Stimulated activated CD4-positive, alpha-beta T cell treated with anti-CD3 and anti-CD28 coated beads, Interleukin-1b, Interleukin-23, amount 100 ng/mL, for 4 hours (primary cell): ENCODE data around the gene KISS1R.

ENCODE experiments used
- DNase-seq, 2 donors: peaks; one replicate each; pipeline ENCODE4 v3.0.0-alpha.2; 2020; ENCODE audit warnings: low read depth in 2 of 2

Gene KISS1R

DNA sequence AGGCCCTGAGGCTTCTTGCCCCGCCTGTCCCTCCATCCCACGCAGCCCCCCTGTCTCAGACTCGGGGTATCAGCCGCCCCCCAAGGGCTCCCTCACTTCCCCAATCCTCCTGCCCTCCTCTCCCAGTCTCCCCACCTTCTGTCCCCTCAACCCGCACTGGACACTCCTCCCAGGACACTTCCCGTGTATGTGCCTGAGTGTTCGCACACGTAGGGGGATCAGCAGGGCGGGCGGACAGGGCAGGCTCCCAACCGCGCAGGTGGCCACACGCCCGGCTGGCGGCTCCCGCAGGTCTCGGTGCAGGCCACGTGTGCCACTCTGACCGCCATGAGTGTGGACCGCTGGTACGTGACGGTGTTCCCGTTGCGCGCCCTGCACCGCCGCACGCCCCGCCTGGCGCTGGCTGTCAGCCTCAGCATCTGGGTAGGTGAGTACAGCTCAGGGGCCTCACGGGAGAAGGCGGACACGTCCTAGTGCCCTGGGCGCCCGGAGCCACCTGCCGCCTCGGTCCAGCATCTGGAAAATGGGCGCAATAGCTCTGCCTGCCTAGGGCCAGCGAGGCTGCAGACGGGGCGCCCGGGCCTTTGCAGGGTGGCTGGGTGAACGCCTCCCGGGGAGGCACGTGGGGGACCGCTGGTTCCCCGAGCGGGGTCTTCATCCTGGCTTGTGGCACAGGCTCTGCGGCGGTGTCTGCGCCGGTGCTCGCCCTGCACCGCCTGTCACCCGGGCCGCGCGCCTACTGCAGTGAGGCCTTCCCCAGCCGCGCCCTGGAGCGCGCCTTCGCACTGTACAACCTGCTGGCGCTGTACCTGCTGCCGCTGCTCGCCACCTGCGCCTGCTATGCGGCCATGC is 2.3 kb downstream of the KISS1R start:
- peak in 1 of 2 donors; percentile 39 for DNase-seq

DNA sequence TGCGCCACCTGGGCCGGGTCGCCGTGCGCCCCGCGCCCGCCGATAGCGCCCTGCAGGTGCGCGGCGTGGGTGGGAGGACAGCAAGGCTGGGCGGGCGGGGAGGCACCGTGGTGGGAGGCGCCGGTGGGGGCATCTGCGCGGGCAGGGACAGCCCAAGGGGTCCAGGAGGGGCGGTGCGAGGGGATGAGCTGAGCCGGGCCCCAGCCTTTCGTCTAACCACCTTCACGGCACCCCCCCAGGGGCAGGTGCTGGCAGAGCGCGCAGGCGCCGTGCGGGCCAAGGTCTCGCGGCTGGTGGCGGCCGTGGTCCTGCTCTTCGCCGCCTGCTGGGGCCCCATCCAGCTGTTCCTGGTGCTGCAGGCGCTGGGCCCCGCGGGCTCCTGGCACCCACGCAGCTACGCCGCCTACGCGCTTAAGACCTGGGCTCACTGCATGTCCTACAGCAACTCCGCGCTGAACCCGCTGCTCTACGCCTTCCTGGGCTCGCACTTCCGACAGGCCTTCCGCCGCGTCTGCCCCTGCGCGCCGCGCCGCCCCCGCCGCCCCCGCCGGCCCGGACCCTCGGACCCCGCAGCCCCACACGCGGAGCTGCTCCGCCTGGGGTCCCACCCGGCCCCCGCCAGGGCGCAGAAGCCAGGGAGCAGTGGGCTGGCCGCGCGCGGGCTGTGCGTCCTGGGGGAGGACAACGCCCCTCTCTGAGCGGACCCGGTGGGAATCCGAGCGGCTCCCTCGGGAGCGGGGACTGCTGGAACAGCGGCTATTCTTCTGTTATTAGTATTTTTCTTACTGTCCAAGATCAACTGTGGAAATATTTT is 3.1 kb downstream of the KISS1R start:
- peak in 1 of 2 donors; percentile 64 for DNase-seq

DNA sequence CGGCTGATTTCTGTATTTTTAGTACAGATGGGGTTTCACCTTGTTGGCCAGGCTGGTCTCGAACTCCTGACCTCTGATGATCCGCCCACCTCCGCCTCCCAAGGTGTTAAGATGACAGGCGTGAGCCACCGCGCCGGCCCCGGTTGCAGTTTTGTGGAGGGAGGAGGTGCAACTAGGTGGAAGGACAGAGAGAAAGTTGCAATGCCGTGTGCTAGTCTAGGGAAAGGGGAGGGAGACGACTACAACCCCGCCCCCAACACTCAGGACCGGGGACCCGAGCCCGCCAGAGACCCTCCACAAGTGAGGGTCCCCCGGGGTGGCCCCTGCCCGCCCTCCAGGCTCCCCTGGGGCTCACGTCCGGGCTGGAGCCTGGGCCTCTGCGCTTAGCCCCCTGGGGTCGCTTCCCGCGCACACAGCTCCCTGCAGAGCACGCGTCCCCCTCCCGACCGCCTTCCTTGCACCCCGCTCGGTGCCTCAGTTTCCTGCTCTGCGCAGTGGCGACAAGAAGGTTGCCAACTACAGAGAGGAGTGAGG is 7.5 kb downstream of the KISS1R start:
- no peak for DNase-seq

DNA sequence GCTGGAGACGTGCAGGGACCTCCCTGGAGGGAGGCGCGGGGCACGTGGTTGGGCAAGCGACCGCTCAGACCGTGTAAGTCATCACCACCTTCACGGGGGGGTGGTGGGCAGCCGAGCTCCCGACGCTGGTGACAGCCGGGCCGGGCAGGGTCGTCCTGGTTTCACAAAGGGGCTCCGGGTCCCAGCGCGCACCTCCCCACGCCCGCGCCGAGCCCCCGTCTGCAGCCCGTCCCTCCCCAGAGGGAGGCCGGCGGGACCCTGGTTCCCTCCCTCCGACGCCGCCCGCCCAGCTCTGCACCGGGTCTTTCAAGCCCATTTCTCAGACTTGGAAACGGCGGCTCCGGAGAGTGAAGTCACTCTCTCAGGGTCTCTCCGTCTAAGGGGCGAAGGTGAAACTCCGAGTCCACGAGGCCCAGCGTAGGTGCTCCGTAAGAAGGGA is 8.0 kb downstream of the KISS1R start:
- no peak for DNase-seq

GRCh38 chr19:925526-926322 is 8.6 kb downstream of the KISS1R start, which contains the start of gene ARID3A:
ARID3A (plus strand) TSS chr19:926035; CDS start chr19:929529, 3,494 bp downstream.
- DNase-seq = peak; percentile 62 to 70

DNA sequence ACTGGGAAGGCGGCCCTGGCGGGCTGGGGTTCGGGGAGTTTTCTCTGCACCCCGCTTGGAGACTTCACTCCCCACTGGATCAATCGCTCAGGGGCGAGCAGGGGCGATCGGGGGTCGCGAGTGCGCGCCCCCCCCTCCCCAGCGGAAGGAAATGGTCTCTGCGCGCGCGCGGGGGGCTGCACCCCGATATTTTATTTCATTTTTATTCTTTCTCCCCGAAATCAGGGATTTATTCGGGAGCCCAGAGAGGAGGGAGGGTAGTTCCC is 9.1 kb downstream of the KISS1R start:
- no peak for DNase-seq

DNA sequence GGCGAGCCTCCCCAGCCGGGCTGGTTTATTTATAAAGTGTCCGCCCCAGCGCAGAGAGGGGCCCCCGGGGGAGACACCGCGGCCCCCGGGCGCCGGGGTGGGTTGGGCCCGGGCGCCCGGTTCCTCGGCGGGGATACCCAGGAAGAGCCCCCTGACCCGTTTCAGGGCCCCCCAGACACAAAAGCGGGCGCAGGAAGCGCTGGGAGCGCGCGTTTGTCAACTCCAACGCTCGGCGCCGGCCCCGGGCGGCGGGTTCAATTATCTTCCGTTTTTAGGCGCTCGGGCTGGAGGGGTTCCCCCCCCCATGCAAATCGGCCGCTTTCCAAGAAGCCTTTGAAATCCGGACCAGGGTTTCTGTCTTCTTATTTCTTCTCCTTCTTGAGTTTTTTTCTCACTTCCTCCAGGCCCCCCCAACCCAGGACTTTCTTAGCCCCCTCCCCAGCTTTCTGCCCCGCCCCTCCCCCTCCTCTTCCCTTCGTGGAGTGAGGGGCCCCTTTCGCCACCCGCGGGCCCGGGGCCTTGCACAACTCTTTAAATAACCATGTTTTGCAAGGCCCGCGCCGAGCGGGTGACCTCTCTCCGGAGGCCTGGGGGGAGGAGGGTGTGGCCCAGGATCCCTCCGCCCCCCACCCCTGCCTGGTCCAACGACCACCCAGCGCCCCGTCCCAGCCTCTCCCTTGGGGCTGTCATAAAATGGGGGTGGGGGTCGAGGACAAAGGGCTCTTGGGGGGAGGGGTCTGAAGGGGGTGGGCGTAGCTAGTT is 9.6 kb downstream of the KISS1R start:
- peak in 1 of 2 donors; percentile 31 for DNase-seq

DNA sequence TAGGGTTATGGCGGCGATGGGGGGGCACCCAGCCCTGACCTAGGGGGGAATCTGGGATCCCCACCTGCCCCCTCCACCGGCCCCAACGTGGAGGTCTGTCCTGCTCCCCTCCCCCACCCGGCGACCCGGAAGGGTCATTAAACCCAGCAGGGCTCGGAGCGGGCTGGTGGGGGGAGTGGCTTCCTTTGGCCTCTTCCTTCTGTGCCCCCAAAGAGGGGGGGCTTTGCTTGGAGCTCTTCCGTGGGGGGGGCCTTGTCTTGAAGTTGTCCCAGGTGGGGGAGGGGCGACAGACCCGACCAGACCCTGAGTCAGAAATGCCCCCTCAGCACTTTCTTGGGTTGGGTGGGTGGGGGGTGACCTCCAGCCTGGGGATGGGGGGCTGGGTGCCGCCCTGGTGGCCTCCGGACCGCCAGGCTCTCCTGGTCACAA is 10.2 kb downstream of the KISS1R start:
- no peak for DNase-seq

DNA sequence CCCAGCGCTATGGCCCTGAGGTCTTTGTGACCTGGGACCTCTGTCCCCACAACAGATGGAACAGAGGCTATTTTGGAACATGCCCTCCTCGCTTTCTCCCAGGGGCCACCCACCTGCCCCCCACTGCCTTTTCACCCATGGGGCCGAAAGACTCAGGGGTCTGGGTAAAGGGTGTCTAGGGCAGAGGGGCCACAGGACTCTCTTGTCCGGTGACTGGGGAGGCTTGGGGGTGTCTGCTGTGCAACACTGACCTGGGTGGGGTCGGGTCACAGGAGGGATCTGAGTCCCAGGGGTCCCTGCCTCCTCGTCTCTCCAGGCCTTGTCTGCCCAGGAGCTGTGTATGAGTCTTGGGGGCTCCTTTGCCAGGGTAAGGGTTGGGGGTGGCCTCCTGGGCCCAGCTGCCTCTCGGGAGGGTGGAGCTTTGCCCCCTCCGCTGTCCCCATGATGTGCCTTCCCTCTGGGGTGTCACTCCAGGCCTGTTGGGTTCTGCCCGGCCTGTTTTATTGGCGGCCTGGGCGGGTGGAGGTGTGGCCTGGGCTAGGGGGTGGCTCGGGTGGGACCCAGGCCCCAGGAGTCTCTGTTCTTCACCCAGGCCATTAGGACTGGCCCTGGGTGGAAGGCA is 10.8 kb downstream of the KISS1R start:
- no peak for DNase-seq

- no peak for DNase-seq
These were observed 11.5 kb downstream of the KISS1R start for GRCh38 chr19:928471-929202.

GRCh38 chr19:929203-929890 is 12.2 kb downstream of the KISS1R start:
- DNase-seq = no peak

DNA sequence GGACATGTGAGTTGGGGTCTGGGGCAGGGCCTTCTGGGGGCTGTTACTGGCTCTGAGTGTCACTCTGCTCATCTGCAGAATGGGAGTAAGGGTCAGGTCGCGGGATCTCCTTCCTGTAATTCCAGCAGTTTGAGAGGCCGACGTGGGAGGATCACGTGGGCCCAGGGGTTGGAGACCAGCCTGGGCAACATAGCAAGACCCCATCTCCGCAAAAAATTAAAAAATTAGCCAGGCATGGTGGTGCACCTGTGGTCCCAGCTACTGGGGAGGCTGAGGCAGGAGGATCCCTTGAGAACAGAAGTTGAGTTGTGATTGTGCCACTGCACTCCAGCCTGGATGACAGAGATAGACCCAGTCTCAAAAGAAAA is 12.7 kb downstream of the KISS1R start:
- DNase-seq = no peak

DNA sequence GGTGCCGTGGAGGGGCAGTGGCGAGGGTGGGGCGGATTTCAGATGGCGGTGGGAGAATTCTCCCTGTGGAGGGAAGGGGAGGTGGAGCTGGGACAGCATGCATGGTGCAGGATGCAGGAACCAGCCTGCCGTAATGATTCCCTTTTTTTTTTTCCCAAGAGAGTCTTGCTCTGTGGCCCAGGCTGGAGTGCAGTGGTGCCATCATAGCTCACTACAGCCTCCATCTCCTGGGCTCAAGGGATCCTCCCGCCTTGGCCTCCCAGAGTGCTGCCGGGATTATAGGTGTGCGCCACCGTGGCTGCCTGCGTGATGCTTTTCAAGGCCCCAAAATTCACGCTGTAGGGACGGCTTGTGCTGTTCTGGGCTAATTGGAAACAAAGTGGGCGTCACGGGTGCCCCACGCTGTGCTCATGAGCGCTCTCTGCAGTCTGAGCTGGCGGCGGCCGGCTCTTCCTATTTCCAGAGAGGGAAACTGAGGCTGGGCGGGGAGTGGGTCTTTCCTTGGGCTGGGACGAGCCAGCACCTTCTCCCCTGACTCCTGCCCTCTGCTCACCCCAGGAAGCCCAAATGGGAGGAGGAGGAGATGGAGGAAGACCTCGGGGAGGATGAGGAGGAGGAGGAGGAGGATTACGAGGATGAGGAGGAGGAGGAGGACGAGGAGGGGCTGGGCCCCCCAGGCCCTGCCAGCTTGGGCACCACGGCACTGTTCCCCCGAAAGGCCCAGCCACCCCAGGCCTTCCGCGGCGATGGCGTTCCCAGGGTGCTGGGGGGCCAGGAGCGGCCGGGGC is 14.9 kb downstream of the KISS1R start:
- DNase-seq = no peak

DNA sequence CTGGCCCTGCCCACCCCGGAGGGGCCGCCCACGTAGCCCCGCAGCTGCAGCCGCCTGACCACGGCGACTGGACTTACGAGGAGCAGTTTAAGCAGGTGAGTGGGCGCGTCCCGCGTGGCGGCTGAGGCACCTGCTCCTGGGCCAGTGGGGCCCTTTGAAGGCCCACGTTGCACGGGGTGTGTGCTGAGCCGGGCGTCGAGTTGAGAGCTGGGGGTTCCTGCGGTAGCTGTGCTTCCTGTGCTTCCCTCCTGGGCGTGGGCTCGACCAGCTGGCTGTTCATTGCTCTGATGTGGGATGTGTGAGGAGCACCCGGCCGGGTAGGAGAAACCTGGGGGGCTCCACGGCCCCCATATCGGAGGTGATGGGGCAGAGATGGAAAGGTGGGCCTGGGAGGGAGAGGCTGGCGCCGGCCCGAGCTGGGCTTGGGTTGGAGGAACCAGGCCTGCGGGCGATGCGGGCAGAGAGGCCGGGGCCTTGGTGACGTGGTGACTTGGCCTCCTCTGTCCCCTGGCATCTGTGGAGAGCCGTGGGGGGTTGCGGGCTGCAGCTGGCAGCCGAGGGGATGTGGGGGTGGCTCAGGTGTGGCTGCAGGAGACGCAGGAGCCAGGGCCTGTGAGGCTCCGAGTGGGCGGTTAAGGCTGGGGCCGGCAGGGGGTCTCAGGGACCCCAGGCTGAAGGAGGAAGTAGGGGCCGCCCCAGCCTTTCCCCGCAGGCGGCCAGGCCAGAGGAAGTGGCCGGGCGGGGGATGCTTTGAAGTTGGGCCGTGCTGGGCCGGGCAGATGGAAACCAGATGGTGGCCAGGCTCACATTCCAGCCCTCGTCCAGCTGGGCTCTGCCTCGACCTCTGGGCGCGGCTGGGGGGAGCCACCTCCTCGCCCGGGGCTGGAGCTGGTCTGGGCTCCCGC is 15.8 kb downstream of the KISS1R start:
- DNase-seq = no peak

- no peak for DNase-seq
These were observed 16.4 kb downstream of the KISS1R start for GRCh38 chr19:933553-933882.

- DNase-seq = no peak
These were observed 17.2 kb downstream of the KISS1R start for GRCh38 chr19:934197-934840.

- no peak for DNase-seq
These were observed 17.8 kb downstream of the KISS1R start for GRCh38 chr19:934865-935479.
